Measurements from ENCODE around the gene HYAL1.
"Not testable (repeated sequence)": the region's sequence is repeated elsewhere in the genome, so short reads cannot be mapped to it uniquely, and the experiment has no call there.

HYAL1 gene

DNA sequence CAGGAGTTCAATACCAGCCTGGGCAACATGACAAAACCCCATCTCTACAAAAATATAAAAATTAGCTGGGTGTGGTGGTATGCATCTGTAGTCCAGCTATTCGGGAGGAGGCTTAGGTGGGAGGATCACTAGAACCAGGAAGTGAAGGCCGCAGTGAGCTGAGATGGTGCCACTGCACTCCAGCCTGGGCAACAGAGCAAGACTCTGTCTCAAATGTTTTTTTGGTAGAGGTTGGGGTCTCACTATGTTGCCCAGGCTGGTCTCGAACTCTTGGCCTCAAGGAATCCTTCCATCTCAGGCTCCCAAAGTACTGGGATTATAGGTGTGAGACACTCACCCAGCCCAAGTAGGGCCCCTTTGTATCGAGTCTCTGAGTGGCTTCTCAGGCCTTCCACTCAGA, 9.3 kb downstream of the HYAL1 start:
- no peak for DNase-seq (ENCODE audit: low read depth in 2 of 2)

DNA sequence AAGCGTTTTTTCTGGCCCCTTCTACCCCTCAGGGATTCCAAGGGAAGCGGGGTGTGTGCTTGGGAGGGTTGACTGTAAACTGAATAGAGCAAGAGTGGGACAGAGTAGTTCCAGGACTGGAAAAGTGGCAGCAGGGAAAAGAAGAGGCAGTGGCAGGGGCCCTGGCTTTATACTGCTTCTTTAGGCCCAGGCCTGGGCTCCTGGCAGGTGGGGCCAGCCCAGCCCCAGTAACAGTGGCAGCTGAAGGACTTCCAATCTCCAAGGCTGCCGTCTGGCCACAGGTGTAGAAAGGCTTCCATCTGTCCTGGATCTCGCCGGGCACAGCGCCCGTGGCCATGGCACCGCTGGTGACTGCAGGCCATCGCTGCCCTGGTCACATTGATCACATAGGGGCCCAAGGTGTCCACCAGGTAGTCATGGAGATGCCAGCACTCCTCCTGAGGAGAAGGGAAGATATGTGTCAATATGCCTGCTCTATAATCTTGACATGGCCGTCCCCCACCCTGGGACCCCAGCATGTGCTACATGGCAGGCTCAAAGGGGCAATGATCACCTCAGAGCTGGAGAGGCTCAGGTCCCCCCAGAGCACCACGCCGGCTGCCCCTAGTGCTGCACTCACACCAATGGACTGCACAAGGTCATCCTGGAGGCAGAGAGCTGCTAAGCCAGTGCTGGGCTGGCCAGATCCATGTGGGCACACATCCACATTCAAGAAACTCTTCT, 10.1 kb downstream of the HYAL1 start:
- no peak for DNase-seq (ENCODE audit: low read depth in 2 of 2)

DNA sequence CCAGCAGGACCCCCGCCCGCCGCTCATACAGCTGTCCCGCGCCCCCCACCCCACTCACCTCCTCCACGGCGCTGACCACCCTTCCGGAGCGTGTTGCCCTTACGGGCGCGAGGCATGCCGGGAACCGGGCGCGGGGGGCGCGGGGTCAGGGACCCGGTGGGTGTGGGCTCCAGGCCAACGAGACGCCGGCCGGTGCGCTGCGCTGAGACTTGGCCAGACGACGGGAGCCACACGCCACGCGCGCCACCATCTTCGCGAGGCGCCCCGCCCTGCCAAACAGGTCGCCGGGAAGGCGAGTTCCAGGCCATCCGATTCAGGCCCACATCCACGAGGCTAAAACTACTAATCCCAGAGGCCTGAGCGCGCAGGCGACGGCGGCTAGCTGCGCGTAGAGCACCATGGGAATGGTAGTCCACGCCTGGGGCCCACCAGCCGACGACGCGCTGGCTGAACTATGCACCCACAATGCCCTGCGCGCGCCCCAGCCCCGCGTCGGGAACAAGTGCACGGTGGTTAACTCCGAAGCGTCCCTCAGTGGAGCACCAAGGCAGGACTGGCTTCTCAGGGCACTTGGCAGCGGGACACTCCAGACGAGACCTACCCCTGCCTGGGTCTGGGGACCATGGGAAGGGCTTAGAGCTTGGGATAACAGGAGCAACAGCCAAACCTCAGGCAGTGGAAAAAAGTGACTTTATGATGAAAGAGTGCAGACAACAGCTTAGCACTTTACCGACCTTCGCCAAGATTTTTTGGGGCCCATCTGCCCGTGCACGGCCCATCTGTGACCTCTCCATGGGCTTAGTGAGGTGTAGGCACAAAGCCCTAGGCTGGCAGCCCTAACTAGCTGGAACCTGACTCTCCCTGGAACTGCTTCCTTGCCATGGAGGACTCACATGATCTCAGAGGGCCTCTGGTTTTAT, 11.0 kb downstream of the HYAL1 start, which contains the start of gene IFRD2:
Gene IFRD2, minus strand, starts transcription at position 271 of the 920 bp plus-strand sequence. Its CDS starts 155 bp downstream, at position 116.
- peak; percentile 86 to 93 for DNase-seq (ENCODE audit: low read depth in 2 of 2)

DNA sequence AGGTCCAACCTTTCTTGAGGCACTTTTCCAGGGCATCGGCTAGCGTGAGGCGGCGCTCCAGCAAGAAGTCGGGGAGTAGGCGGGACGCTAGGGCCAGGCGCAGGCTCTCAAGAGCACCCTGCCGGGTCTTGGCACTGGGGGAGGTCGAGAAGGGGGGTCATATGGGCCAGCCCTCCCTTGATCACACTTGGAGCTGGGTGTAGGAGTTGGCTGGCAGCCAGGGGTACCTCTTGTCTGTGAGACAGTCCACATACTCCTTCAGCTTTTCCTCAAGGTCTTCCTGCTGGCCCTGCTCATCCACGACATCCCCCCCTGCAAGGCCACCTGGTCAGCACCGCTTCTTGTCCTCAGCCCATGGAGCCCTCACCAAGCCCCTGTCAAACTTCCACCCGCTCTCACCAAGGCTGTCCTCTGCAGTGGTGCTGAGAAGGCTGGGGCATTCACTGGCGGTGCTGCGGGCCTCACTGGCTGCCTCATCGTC, 13.2 kb downstream of the HYAL1 start:
- no peak for DNase-seq (ENCODE audit: low read depth in 2 of 2)

DNA sequence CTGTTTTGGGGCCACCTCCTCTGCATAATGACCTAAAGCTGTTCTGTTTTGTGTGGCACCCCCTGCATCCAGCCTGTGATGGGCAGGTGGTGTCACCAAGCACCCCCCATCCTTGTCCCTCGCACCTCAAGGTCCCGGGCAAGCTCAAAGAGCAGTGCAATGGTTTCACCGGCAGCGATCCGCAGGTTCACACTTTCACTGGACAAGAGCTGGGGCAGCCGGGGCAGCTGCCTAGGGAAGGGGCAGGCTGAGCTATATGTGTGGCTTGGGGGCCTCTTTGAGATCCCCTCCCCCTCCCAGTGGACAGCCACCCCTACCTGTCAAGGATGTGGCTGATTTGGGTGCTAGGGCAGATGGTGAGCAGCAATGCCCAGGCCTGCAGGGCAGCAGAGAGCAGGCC, 14.2 kb downstream of the HYAL1 start:
- no peak for DNase-seq (ENCODE audit: low read depth in 2 of 2)

DNA sequence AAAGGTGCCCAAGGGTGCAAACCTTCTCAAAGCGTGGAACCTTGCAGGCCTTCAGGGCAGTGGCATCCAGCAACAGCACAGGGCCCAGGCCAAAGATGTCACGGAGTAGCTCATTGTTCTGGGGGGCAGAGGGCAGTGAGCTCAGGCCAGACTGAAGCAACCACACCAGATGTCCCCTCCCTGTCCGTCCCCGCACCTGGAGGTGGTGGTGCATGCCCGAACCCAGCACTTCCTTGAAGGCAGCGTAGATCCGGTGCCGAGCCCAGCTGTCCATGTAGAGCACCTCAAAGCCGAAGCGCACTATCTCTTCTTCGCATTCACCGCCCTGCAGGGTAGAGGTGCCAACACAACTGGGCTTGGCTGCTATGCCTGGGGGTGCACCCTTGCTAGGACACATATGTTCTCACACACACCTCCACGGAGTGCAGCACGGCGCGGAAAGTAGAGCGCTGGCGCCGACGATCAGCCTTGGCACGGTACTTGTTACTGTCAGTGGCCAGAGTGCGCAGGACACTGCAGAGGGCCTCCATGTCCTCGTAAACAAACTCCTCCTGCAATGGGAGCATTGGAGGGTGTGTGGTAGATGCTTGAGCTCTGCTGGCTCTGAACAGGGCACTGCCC, 14.9 kb downstream of the HYAL1 start:
- no peak for DNase-seq (ENCODE audit: low read depth in 2 of 2)

DNA sequence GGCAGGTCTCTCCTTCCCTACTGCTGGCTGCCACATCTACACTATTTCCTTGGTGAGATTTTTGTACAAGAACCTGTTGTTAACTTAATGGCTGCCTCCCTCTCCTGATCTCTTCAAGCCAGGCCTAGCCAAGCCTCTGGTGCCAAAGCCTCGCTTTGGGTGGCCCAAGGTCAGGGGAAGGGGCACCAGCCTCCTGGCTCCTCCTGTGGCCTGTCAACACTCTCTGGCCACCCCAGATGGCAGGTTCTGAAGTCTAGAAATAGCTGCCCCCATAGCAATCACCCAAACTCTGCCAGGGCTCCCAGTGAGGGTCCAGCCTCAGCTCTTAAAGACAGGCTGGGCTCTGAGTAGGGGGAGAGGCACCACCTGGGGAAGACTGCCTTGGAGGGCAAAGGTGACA, 16.1 kb downstream of the HYAL1 start:
- no peak for DNase-seq (ENCODE audit: low read depth in 2 of 2)

DNA sequence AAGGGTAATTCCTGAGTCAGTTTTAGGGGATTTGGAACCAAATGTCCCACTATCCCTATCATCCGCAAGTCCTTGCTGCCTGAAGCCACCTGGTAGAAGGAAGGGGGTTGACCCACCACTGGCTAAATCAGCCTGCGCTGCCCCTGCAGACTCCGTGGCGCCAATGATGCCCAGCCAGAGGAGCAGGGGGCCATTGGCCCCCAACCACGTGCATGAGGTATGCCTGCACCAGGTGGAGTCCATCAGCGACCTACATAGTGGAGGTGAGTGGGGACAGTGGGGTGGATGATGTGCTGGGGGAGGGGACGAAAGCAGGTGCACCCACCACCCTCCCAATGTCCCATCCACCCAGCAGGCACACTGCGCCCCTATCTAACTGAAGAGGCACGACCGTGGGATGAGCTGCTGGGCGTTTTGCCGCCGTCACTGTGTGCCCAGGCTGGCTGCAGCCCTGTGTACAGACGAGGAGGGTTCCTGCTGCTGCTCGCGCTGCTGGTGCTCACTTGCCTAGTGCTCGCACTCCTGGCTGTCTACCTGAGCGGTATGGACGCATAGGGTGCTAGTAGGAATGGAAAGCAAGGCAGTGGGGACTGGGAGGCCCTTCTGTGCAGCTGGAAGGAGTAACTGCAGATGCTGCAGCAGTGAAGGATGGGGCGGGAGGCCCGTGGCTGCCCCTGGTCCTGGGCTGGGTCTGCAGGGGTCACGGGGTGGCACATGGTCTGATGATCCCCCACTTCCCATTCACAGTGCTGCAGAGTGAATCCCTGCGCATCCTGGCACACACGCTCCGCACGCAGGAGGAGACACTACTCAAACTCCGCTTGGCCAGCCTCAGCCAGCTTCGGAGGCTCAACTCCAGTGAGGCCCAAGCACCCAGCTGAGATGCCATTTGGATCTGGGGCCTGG, 16.8 kb downstream of the HYAL1 start:
- DNase-seq (ENCODE audit: low read depth in 2 of 2): no peak

DNA sequence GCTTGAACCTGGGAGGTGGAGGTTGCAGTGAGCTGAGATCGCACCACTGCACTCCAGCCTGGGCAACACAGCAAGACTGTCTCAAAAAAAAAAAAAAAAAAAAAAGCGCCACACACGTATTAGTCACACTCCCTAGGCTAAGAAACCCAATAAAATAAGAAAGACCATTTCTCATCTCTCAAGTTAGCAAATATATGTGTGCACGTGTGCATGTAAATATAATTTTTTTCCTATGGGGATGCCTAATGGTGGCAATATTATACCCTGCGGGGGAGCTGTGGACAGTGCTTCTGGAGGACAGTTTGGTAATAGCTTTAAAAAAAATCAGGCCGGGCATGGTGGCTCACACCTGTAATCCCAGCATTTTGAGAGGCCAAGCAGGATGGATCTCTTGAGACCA, 19.3 kb downstream of the HYAL1 start:
- DNase-seq (ENCODE audit: low read depth in 2 of 2): not testable (repeated sequence)

DNA sequence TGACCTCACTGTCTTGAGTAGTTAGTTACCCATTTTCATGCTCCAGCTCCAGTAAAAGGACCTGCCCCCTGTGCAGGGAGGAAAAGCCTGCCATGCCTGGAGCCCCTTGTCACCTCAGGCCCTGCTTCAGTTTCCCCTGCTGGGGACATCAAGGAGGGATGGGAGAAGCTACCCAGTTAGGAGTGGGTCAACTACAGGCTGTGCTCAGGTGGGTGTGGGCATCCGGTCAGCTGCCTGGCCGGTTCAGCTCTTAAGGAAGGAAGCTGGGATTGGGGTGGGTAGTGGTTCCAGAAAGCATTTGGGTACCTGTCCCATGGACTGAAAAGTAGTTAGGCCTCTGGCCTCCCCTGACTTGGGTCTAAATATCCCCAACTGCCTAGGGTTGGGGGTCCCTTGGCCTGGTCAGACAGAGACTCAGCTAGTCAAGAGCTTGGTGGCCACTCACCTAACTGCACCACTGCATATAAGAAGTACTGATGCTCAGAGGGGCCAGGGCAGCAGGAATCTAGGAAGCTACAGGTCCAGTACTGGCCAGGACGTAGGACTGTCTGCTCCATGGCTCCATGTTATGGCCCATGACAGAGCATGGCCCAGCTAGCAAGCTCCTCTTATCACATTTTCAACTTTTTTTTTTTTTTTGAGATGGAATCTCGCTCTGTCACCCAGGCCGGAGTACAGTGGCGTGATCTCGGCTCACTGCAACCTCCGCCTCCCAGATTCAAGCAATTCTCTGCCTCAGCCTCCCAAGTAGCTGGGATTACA, 23.9 kb downstream of the HYAL1 start:
- no peak for DNase-seq (ENCODE audit: low read depth in 2 of 2)

DNA sequence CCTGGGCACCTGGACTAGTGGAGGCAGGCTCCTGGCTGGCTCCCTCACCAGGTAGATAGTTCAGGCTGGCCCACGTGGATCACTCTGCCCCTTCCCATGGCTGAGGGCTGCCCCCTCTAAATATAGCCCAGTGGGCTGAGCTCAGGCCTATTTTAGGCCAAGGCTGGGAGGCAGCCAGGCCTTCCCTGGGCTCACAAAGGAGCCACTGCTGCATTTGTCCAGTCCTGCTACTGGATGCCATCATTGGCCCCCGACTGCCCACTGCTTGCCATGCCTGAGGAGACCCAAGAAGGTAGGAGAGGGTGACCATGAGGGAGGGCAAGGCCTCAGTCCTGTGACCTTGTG, 24.5 kb downstream of the HYAL1 start, which contains the start of gene LSMEM2:
Gene LSMEM2, plus strand, starts transcription at position 208 of the 345 bp plus-strand sequence. Its CDS starts 27 bp downstream, at position 235.
- no peak for DNase-seq (ENCODE audit: low read depth in 2 of 2)

DNA sequence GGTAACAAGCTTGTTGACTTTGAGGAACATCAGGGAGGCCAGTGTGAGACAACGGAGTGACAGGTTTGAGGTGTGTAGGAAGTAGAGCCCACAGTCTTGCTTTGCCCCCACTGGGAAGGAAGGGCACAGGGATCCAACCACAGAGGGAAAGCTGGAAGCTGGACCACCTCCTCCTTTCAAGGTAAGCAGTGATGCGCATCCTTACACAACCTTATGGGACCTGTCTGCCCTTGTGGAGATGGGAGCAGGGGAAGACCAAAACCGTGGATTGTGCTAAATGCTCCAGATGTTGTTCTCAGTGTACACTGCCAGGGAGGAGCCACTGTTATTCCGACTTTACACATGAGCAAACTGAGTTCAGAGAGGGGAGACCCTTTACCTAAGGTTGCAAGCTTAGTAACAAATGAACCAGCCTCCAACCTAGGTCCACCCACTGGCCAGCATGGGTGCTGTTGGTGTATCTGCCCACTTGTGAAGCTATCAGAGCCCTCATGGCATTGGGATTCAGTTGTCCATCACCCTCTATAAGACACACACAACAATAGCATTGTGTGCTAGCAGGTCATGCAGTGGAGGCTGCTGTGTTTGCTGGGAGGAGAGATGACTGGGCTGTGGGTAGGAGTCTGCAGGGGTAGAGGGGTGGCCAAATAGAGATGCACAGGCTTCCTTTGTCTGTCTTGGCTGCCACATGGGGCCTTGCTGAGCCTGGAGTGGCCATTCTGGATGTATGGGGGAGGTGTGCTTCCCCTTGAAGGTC, 25.1 kb downstream of the HYAL1 start:
- no peak for DNase-seq (ENCODE audit: low read depth in 2 of 2)

DNA sequence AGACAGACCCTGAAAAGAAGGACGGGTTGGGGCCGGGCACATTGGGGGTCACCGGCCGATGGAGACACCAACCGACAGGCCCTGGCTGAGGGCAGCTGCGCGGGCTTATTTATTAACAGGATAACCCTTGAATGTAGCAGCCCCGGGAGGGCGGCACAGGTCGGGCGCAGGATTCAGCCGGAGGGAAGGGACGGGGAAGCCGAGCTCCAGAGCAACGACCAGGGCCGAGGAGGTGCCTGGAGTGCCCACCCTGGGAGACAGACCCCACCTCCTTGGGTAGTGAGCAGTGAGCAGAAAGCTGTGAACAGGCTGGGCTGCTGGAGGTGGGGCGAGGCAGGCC, 26.6 kb downstream of the HYAL1 start:
- no peak for DNase-seq (ENCODE audit: low read depth in 2 of 2)

DNA sequence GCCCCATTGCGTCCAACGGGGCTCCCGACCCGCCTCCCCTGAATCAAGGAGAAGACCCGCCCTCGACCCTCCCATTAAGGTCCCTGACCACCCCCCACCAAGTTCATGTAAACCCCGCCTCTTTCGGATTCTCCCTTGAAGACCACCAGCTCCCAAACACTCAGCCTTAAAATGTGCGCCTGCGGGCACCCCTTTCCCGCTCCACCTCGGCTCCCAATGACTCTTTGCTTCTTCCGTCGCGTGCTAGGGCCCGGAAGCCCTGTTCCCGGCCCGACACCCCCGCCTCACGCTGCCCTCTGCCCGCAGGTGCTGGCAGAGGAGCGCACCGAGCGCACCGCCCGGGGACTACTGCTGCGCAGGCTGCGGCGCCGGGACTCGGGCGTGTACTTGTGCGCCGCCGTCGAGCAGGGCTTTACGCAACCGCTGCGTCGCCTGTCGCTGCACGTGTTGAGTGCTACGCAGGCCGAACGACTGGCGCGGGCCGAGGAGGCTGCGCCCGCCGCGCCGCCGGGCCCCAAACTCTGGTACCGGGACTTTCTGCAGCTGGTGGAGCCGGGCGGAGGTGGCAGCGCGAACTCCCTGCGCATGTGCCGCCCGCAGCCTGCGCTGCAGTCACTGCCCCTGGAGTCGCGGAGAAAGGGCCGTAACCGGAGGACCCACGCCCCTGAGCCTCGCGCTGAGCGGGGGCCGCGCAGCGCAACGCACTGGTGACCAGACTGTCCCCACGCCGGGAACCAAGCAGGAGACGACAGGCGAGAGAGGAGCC, 27.2 kb downstream of the HYAL1 start:
- no peak for DNase-seq (ENCODE audit: low read depth in 2 of 2)

DNA sequence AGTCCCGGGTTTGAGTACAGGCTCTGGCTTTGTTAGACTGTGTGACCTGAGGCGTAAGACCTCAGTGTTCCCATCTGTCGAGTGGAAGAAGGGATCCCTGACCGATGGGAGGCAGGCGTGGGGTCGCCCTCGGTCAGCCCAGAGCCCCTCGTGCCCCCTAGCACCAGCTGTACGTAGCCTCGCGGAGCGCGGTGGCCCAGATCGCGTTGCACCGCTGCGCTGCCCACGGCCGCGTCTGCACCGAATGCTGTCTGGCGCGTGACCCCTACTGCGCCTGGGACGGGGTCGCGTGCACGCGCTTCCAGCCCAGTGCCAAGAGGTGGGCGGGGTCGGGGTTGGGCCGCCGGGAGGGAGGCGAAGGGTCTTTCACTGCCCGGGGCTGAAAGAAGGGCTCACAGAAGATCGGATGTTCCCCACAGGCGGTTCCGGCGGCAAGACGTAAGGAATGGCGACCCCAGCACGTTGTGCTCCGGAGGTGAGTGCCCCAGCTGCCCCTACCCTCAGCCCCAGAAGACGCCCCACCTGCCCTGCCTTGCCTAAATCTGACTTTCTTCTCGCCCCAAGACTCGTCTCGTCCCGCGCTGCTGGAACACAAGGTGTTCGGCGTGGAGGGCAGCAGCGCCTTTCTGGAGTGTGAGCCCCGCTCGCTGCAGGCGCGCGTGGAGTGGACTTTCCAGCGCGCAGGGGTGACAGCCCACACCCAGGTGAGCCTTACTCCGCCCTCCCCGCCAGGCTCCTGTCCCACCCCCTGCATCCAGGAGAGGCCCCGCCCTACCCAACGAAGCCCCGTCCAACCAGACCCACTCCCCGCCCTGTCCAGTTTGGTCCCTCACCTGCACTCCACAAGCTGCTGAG, 28.0 kb downstream of the HYAL1 start:
- no peak for DNase-seq (ENCODE audit: low read depth in 2 of 2)

DNA sequence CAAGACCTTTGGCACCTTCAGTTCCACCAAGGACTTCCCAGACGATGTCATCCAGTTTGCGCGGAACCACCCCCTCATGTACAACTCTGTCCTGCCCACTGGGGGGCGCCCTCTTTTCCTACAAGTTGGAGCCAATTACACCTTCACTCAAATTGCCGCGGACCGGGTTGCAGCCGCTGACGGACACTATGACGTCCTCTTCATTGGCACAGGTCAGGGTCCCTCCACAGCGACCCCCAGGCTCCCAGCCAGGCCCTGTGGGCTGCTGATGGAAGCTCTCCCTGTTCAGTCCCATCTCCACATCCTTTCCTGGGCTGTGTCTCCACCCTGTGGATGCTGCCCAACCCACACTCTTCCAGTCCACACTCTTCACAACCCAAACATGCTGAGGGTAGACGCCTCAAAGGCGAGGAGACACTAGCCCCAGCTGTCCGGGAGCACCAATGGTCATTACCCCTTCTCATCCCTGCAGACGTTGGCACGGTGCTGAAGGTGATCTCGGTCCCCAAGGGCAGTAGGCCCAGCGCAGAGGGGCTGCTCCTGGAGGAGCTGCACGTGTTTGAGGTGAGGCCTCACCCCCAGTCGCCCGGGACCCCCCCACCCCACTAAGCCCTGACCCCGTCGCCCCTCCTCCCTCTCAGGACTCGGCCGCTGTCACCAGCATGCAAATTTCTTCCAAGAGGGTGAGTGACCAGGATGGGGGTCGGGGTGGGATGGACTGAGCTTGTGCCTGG, 28.8 kb downstream of the HYAL1 start:
- DNase-seq (ENCODE audit: low read depth in 2 of 2): peak; percentile 40 to 78

DNA sequence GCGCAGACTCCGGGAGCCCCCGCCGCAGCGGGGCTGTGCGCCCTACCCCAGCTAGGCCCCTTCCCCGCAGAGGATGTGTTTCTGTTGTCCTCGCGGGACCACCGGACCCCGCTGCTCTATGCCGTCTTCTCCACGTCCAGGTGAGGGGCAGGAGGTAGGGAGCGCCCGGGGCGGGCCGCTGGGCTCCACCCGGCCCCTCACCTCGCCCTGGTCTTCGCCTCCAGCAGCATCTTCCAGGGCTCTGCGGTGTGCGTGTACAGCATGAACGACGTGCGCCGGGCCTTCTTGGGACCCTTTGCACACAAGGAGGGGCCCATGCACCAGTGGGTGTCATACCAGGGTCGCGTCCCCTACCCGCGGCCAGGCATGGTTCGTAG, 29.7 kb downstream of the HYAL1 start:
- no peak for DNase-seq (ENCODE audit: low read depth in 2 of 2)

All from activated CD4-positive, alpha-beta T cell treated with anti-CD3 and anti-CD28 coated beads for 24 hours (primary cell).